ENCODE data around the gene CMTM2.

The CMTM2 gene

GRCh38 chr16:66612422-66612821, 33.2 kb downstream of the CMTM2 start:
- no peak for DNase-seq (ENCODE audit: low read depth)
- TF ChIP-seq POLR2A (IDR thresholded peaks at IDR 0.05; ENCODE audit: extremely low read depth, insufficient read length) (no peak), MAX (IDR thresholded peaks at IDR 0.05; ENCODE audit: low read depth, low read length) (no peak), CTCF (IDR thresholded peaks at IDR 0.05; ENCODE audit: low read depth, low read length) (no peak)
- H3K4me3 ChIP-seq (ENCODE audit: low read depth, low read length) = no peak overlapping the region

GRCh38 chr16:66614161-66614802, 35.0 kb downstream of the CMTM2 start:
- DNase-seq (ENCODE audit: low read depth) = no peak
- TF ChIP-seq CTCF (IDR thresholded peaks at IDR 0.05; ENCODE audit: low read depth, low read length) (no peak), MYC (IDR thresholded peaks at IDR 0.05; ENCODE audit: low read depth, low read length) (no peak)
- no peak overlapping the region for H3K4me3 ChIP-seq (ENCODE audit: low read depth, low read length)

- TF ChIP-seq POLR2A (IDR thresholded peaks at IDR 0.05; ENCODE audit: extremely low read depth, insufficient read length) = no peak
- TF ChIP-seq MYC (IDR thresholded peaks at IDR 0.05; ENCODE audit: low read depth, low read length) = no peak
- no peak for TF ChIP-seq MAX (IDR thresholded peaks at IDR 0.05; ENCODE audit: low read depth, low read length)
- TF ChIP-seq CTCF (IDR thresholded peaks at IDR 0.05; ENCODE audit: low read depth, low read length) = no peak
- no peak overlapping the region for H3K4me3 ChIP-seq (ENCODE audit: low read depth, low read length)
Measured at GRCh38 chr16:66616169-66616568, 36.9 kb downstream of the CMTM2 start.

GRCh38 chr16:66616592-66616991, 37.3 kb downstream of the CMTM2 start:
- DNase-seq (ENCODE audit: low read depth) = no peak
- no peak for TF ChIP-seq POLR2A (IDR thresholded peaks at IDR 0.05; ENCODE audit: extremely low read depth, insufficient read length)
- TF ChIP-seq MYC (IDR thresholded peaks at IDR 0.05; ENCODE audit: low read depth, low read length) = no peak
- TF ChIP-seq CTCF (IDR thresholded peaks at IDR 0.05; ENCODE audit: low read depth, low read length) = no peak
- no peak for TF ChIP-seq MAX (IDR thresholded peaks at IDR 0.05; ENCODE audit: low read depth, low read length)
- no peak overlapping the region for H3K4me3 ChIP-seq (ENCODE audit: low read depth, low read length)

More at GRCh38 chr16:66616169-66616568, 36.9 kb downstream of the CMTM2 start:
- DNase-seq (ENCODE audit: low read depth) = no peak

GRCh38 chr16:66617010-66617434, 37.8 kb downstream of the CMTM2 start:
- no peak for DNase-seq (ENCODE audit: low read depth)
- no peak overlapping the region for H3K4me3 ChIP-seq (ENCODE audit: low read depth, low read length)
- TF ChIP-seq MAX (IDR thresholded peaks at IDR 0.05; ENCODE audit: low read depth, low read length) (no peak), CTCF (IDR thresholded peaks at IDR 0.05; ENCODE audit: low read depth, low read length) (no peak), MYC (IDR thresholded peaks at IDR 0.05; ENCODE audit: low read depth, low read length) (no peak)

GRCh38 chr16:66617728-66618127, 38.5 kb downstream of the CMTM2 start:
- no peak for TF ChIP-seq POLR2A (IDR thresholded peaks at IDR 0.05; ENCODE audit: extremely low read depth, insufficient read length)
- no peak for TF ChIP-seq MAX (IDR thresholded peaks at IDR 0.05; ENCODE audit: low read depth, low read length)
- TF ChIP-seq CTCF (IDR thresholded peaks at IDR 0.05; ENCODE audit: low read depth, low read length) = no peak
- no peak for TF ChIP-seq MYC (IDR thresholded peaks at IDR 0.05; ENCODE audit: low read depth, low read length)
- DNase-seq (ENCODE audit: low read depth) = no peak

More at GRCh38 chr16:66617728-66618127, 38.5 kb downstream of the CMTM2 start:
- no peak overlapping the region for H3K4me3 ChIP-seq (ENCODE audit: low read depth, low read length)

Data from NB4 (cell line).